Memory B cell (primary cell): Measurements from ENCODE around the gene AIF1L.

Experiments
- ATAC-seq: fragments of 150-1000 bp; cut with Tn5 transposase; 2 replicates; pipeline ENCODE4 v1.10.0; 2021; ENCODE audit warnings: low read depth, mild to moderate bottlenecking, moderate library complexity
- DNase-seq, 2 donors: peaks; one replicate each; pipeline ENCODE4 v3.0.0; 2022; ENCODE audit warnings: low spot score in 2 of 2
- H3K27ac Mint-ChIP-seq: one replicate; pipeline ENCODE4 v1.8.0; 2022; ENCODE audit warnings: mild to moderate bottlenecking, moderate library complexity, mixed read lengths
- H3K27me3 Mint-ChIP-seq: one replicate; pipeline ENCODE4 v1.8.0; 2022; ENCODE audit warnings: mixed read lengths
- H3K36me3 Mint-ChIP-seq: one replicate; pipeline ENCODE4 v1.8.0; 2022; ENCODE audit warnings: mild to moderate bottlenecking, mixed read lengths
- H3K4me1 Mint-ChIP-seq: one replicate; pipeline ENCODE4 v1.8.0; 2022; ENCODE audit warnings: mixed read lengths
- H3K4me3 Mint-ChIP-seq: one replicate; pipeline ENCODE4 v1.8.0; 2022; ENCODE audit warnings: mild to moderate bottlenecking, moderate library complexity, mixed read lengths
- H3K9me3 Mint-ChIP-seq: one replicate; pipeline ENCODE4 v1.8.0; 2022; ENCODE audit warnings: mixed read lengths

The AIF1L gene

GRCh38 chr9:131167936-131168335 lies 71.6 kb downstream of the AIF1L start:
- H3K4me3 Mint-ChIP-seq = no peak overlapping the region
- no peaks in the 10 kb centered on the region for H3K9me3 Mint-ChIP-seq
- peaks cover 3% of the 10 kb centered on the region for H3K4me1 Mint-ChIP-seq
- peaks cover 32% of the 10 kb centered on the region for H3K36me3 Mint-ChIP-seq
- no peak for DNase-seq
- no peaks in the 10 kb centered on the region for H3K27me3 Mint-ChIP-seq
- no peak for ATAC-seq
- no peak overlapping the region for H3K27ac Mint-ChIP-seq

GRCh38 chr9:131169563-131170240 lies 73.4 kb downstream of the AIF1L start:
- Mint-ChIP-seq H3K4me3 (no peak overlapping the region), H3K9me3 (no peaks in the 10 kb centered on the region), H3K27me3 (no peaks in the 10 kb centered on the region), H3K27ac (no peak overlapping the region), H3K4me1 (peaks cover 3% of the 10 kb centered on the region), H3K36me3 (peaks cover 26% of the 10 kb centered on the region)
- no peak for ATAC-seq
- DNase-seq = no peak
